ENCODE data around the gene ARHGAP24.
"Not testable (repeated sequence)": the region's sequence is repeated elsewhere in the genome, so short reads cannot be mapped to it uniquely, and the experiment has no call there.

Gene ARHGAP24

GRCh38 chr4:85803856-85804255 lies 328.9 kb downstream of the ARHGAP24 start:
- no peak overlapping the region for H3K27ac ChIP-seq (ENCODE audit: low read depth, low read length)
- no peak overlapping the region for H3K4me3 ChIP-seq (ENCODE audit: low read length)
- H3K9me3 ChIP-seq (ENCODE audit: insufficient read depth, low read depth, low read length): peaks cover 5% of the 10 kb centered on the region
- H3K4me1 ChIP-seq (ENCODE audit: insufficient read depth, low read length): peaks cover 15% of the 10 kb centered on the region
- no peaks in the 10 kb centered on the region for H3K36me3 ChIP-seq (ENCODE audit: insufficient read depth, low read length)
- 90% methylated on average over 3 of the region's 4 CpGs for WGBS
- H3K9ac ChIP-seq (ENCODE audit: low read depth, low read length): no peak overlapping the region
- no peaks in the 10 kb centered on the region for H3K27me3 ChIP-seq (ENCODE audit: insufficient read depth, low read length)

GRCh38 chr4:85805891-85806290 lies 330.9 kb downstream of the ARHGAP24 start:
- Histone ChIP-seq H3K4me3 (ENCODE audit: low read length) (no peak overlapping the region), H3K36me3 (ENCODE audit: insufficient read depth, low read length) (no peaks in the 10 kb centered on the region), H3K9ac (ENCODE audit: low read depth, low read length) (no peak overlapping the region), H3K9me3 (ENCODE audit: insufficient read depth, low read depth, low read length) (no peaks in the 10 kb centered on the region), H3K27me3 (ENCODE audit: insufficient read depth, low read length) (no peaks in the 10 kb centered on the region), H3K27ac (ENCODE audit: low read depth, low read length) (no peak overlapping the region), H3K4me1 (ENCODE audit: insufficient read depth, low read length) (peaks cover 25% of the 10 kb centered on the region)
- 85% methylated on average over 1 of the region's 1 CpG for WGBS

GRCh38 chr4:85806334-85806733 lies 331.4 kb downstream of the ARHGAP24 start:
- peaks cover 25% of the 10 kb centered on the region for H3K4me1 ChIP-seq (ENCODE audit: insufficient read depth, low read length)
- H3K9ac ChIP-seq (ENCODE audit: low read depth, low read length): no peak overlapping the region
- no peaks in the 10 kb centered on the region for H3K9me3 ChIP-seq (ENCODE audit: insufficient read depth, low read depth, low read length)
- no peak overlapping the region for H3K4me3 ChIP-seq (ENCODE audit: low read length)
- H3K27ac ChIP-seq (ENCODE audit: low read depth, low read length): no peak overlapping the region
- H3K27me3 ChIP-seq (ENCODE audit: insufficient read depth, low read length): no peaks in the 10 kb centered on the region
- no peaks in the 10 kb centered on the region for H3K36me3 ChIP-seq (ENCODE audit: insufficient read depth, low read length)

- no peaks in the 10 kb centered on the region for H3K9me3 ChIP-seq (ENCODE audit: insufficient read depth, low read depth, low read length)
- H3K4me3 ChIP-seq (ENCODE audit: low read length): no peak overlapping the region
- no peak overlapping the region for H3K27ac ChIP-seq (ENCODE audit: low read depth, low read length)
- WGBS: 91% methylated on average over 3 of the region's 3 CpGs
- no peak overlapping the region for H3K9ac ChIP-seq (ENCODE audit: low read depth, low read length)
- peaks cover 25% of the 10 kb centered on the region for H3K4me1 ChIP-seq (ENCODE audit: insufficient read depth, low read length)
- H3K27me3 ChIP-seq (ENCODE audit: insufficient read depth, low read length): no peaks in the 10 kb centered on the region
- H3K36me3 ChIP-seq (ENCODE audit: insufficient read depth, low read length): no peaks in the 10 kb centered on the region
These were observed 332.4 kb downstream of the ARHGAP24 start for GRCh38 chr4:85807247-85807950.

- WGBS: 14% methylated on average over 2 of the region's 2 CpGs
- Histone ChIP-seq H3K27ac (ENCODE audit: low read depth, low read length) (no peak overlapping the region), H3K9me3 (ENCODE audit: insufficient read depth, low read depth, low read length) (no peaks in the 10 kb centered on the region), H3K4me1 (ENCODE audit: insufficient read depth, low read length) (peaks cover 25% of the 10 kb centered on the region), H3K4me3 (ENCODE audit: low read length) (no peak overlapping the region), H3K9ac (ENCODE audit: low read depth, low read length) (no peak overlapping the region), H3K36me3 (ENCODE audit: insufficient read depth, low read length) (no peaks in the 10 kb centered on the region), H3K27me3 (ENCODE audit: insufficient read depth, low read length) (no peaks in the 10 kb centered on the region)
These were observed 333.2 kb downstream of the ARHGAP24 start for GRCh38 chr4:85808104-85808503.

- no peaks in the 10 kb centered on the region for H3K9me3 ChIP-seq (ENCODE audit: insufficient read depth, low read depth, low read length)
- H3K4me1 ChIP-seq (ENCODE audit: insufficient read depth, low read length): peaks cover 25% of the 10 kb centered on the region
- no peak overlapping the region for H3K4me3 ChIP-seq (ENCODE audit: low read length)
- no peaks in the 10 kb centered on the region for H3K27me3 ChIP-seq (ENCODE audit: insufficient read depth, low read length)
- no peaks in the 10 kb centered on the region for H3K36me3 ChIP-seq (ENCODE audit: insufficient read depth, low read length)
- no peak overlapping the region for H3K27ac ChIP-seq (ENCODE audit: low read depth, low read length)
- no peak overlapping the region for H3K9ac ChIP-seq (ENCODE audit: low read depth, low read length)
These were observed 333.9 kb downstream of the ARHGAP24 start for GRCh38 chr4:85808864-85809263.

GRCh38 chr4:85812776-85813175 lies 337.8 kb downstream of the ARHGAP24 start:
- H3K4me3 ChIP-seq (ENCODE audit: low read length): no peak overlapping the region
- 93% methylated on average over 4 of the region's 4 CpGs for WGBS

GRCh38 chr4:85815796-85816459 lies 341.0 kb downstream of the ARHGAP24 start:
- Histone ChIP-seq H3K9ac (ENCODE audit: low read depth, low read length) (no peak overlapping the region), H3K4me1 (ENCODE audit: insufficient read depth, low read length) (peaks cover 10% of the 10 kb centered on the region; the same call in 1 of the 2 replicates), H3K27ac (ENCODE audit: low read depth, low read length) (no peak overlapping the region), H3K4me3 (ENCODE audit: low read length) (no peak overlapping the region), H3K27me3 (ENCODE audit: insufficient read depth, low read length) (no peaks in the 10 kb centered on the region), H3K36me3 (ENCODE audit: insufficient read depth, low read length) (no peaks in the 10 kb centered on the region), H3K9me3 (ENCODE audit: insufficient read depth, low read depth, low read length) (no peaks in the 10 kb centered on the region)
- 91% methylated on average over 7 of the region's 7 CpGs for WGBS

More at GRCh38 chr4:85812776-85813175, 337.8 kb downstream of the ARHGAP24 start:
- no peaks in the 10 kb centered on the region for H3K27me3 ChIP-seq (ENCODE audit: insufficient read depth, low read length)
- peaks cover 20% of the 10 kb centered on the region for H3K4me1 ChIP-seq (ENCODE audit: insufficient read depth, low read length)
- no peak overlapping the region for H3K27ac ChIP-seq (ENCODE audit: low read depth, low read length)
- H3K36me3 ChIP-seq (ENCODE audit: insufficient read depth, low read length): no peaks in the 10 kb centered on the region
- no peak overlapping the region for H3K9ac ChIP-seq (ENCODE audit: low read depth, low read length)
- H3K9me3 ChIP-seq (ENCODE audit: insufficient read depth, low read depth, low read length): no peaks in the 10 kb centered on the region

GRCh38 chr4:85818700-85819099 lies 343.8 kb downstream of the ARHGAP24 start:
- Histone ChIP-seq H3K36me3 (ENCODE audit: insufficient read depth, low read length) (no peaks in the 10 kb centered on the region), H3K4me1 (ENCODE audit: insufficient read depth, low read length) (peaks cover 16% of the 10 kb centered on the region), H3K9ac (ENCODE audit: low read depth, low read length) (no peak overlapping the region), H3K27me3 (ENCODE audit: insufficient read depth, low read length) (no peaks in the 10 kb centered on the region), H3K9me3 (ENCODE audit: insufficient read depth, low read depth, low read length) (no peaks in the 10 kb centered on the region), H3K27ac (ENCODE audit: low read depth, low read length) (no peak overlapping the region), H3K4me3 (ENCODE audit: low read length) (no peak overlapping the region)
- WGBS: no CpG with 5 or more reads among the region's 3 CpGs

GRCh38 chr4:85820101-85820500 lies 345.2 kb downstream of the ARHGAP24 start:
- H3K27me3 ChIP-seq (ENCODE audit: insufficient read depth, low read length); H3K4me3 ChIP-seq (ENCODE audit: low read length); H3K36me3 ChIP-seq (ENCODE audit: insufficient read depth, low read length); H3K27ac ChIP-seq (ENCODE audit: low read depth, low read length); H3K9me3 ChIP-seq (ENCODE audit: insufficient read depth, low read depth, low read length); H3K9ac ChIP-seq (ENCODE audit: low read depth, low read length): not testable (repeated sequence)
- peaks cover 24% of the 10 kb centered on the region for H3K4me1 ChIP-seq (ENCODE audit: insufficient read depth, low read length)

GRCh38 chr4:85821688-85822455 lies 346.9 kb downstream of the ARHGAP24 start:
- H3K4me3 ChIP-seq (ENCODE audit: low read length): no peak overlapping the region
- H3K4me1 ChIP-seq (ENCODE audit: insufficient read depth, low read length): peaks cover 40% of the 10 kb centered on the region
- no peak overlapping the region for H3K27ac ChIP-seq (ENCODE audit: low read depth, low read length)
- H3K36me3 ChIP-seq (ENCODE audit: insufficient read depth, low read length): no peaks in the 10 kb centered on the region
- no peaks in the 10 kb centered on the region for H3K27me3 ChIP-seq (ENCODE audit: insufficient read depth, low read length)
- H3K9me3 ChIP-seq (ENCODE audit: insufficient read depth, low read depth, low read length): no peaks in the 10 kb centered on the region
- WGBS: 100% methylated on average over 1 of the region's 2 CpGs
- no peak overlapping the region for H3K9ac ChIP-seq (ENCODE audit: low read depth, low read length)

Data from HUES64 (cell line).